Measurements from ENCODE around the gene CACNG7. TPM values are rescaled to one million over a fixed set of nuclear protein-coding genes. Genes with fewer than 3 reads are reported as not detected.
A peak's percentile ranks its signal among the peaks of the same experiment; 100 is the strongest.

CACNG7 gene
- total RNA-seq, 2 experiments from 2014 or later: not detected

DNA sequence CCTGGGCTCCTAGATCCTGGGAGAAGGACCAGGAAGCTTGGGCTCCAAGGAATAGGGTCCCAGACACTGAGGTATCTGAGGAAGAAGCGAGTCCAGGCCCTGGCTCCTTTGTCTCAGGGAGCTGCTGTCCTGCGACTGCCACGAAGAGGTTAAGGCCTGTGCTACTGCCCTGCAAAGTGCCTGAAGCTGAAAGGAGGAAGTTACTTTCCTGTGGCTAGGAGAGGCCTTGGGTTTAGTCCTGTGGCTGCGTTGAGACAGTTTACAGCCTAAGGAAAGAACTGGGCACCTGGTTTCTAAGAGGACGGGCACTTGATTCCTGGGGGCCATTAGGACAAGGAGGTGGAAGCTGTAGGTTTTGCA lies 38.6 kb upstream of the CACNG7 start:
- peak overlapping the region; percentile 77 for H3K4me3 Mint-ChIP-seq
- ATAC-seq (no peak), DNase-seq (peak; percentile 38)
- CTCF ChIA-PET: interaction anchor here (1.0 kb wide), 1 partner anchor 12 kb away, joined by 4 read pairs; the partner anchor contains the start of gene PRKCG
- peak overlapping the region; percentile 74 for H3K27ac Mint-ChIP-seq
- H3K36me3 Mint-ChIP-seq (ENCODE audit: low read depth): peaks cover 42% of the 10 kb centered on the region
- no peaks in the 10 kb centered on the region for H3K9me3 Mint-ChIP-seq (ENCODE audit: insufficient read depth)
- H3K27me3 Mint-ChIP-seq (ENCODE audit: low read depth): no peaks in the 10 kb centered on the region
- peaks cover 57% of the 10 kb centered on the region for H3K4me1 Mint-ChIP-seq (ENCODE audit: low read depth)
- POLR2A ChIA-PET: interaction anchor here (1.3 kb wide), 1 partner anchor 12 kb away, joined by 4 read pairs; the partner anchor contains the start of gene PRKCG

GRCh38 chr19:53871454-53871853 lies 37.6 kb upstream of the CACNG7 start:
- Mint-ChIP-seq H3K27ac (peak overlapping the region; percentile 74), H3K27me3 (ENCODE audit: low read depth) (no peaks in the 10 kb centered on the region), H3K36me3 (ENCODE audit: low read depth) (peaks cover 49% of the 10 kb centered on the region), H3K4me1 (ENCODE audit: low read depth) (peaks cover 57% of the 10 kb centered on the region), H3K9me3 (ENCODE audit: insufficient read depth) (no peaks in the 10 kb centered on the region), H3K4me3 (peak overlapping the region; percentile 77)
- CTCF ChIA-PET: interaction anchor here (0.8 kb wide), 1 partner anchor 10 kb away, joined by 4 read pairs; the partner anchor contains the start of gene PRKCG
- DNase-seq (no peak), ATAC-seq (no peak)
- POLR2A ChIA-PET: interaction anchor here (0.6 to 1.3 kb wide), 3 partner anchors 10 to 21 kb away, joined by 3 to 4 read pairs (median 3); partner anchors contain the start of gene PRKCG

DNA sequence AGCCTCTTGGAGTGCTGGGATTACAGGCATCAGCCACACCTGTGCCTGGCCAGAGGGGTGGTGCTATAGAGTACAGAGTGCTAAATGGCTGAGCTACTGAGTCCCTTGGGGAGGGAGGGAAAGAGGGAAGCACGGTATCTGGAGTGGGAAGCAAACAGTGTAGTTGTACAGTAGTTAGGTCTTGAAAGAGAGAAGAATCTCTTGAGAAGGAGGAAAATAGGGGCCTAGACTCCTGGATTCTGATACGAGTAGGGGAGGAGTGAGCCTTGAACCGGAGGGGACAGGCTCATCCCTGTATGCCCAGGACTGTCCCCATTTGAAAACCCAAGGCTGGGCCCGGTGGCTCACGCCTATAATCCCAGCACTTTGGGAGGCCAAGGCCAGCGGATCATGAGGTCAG lies 36.3 kb upstream of the CACNG7 start:
- peak overlapping the region; percentile 32 for H3K27ac Mint-ChIP-seq
- no peaks in the 10 kb centered on the region for H3K9me3 Mint-ChIP-seq (ENCODE audit: insufficient read depth)

DNA sequence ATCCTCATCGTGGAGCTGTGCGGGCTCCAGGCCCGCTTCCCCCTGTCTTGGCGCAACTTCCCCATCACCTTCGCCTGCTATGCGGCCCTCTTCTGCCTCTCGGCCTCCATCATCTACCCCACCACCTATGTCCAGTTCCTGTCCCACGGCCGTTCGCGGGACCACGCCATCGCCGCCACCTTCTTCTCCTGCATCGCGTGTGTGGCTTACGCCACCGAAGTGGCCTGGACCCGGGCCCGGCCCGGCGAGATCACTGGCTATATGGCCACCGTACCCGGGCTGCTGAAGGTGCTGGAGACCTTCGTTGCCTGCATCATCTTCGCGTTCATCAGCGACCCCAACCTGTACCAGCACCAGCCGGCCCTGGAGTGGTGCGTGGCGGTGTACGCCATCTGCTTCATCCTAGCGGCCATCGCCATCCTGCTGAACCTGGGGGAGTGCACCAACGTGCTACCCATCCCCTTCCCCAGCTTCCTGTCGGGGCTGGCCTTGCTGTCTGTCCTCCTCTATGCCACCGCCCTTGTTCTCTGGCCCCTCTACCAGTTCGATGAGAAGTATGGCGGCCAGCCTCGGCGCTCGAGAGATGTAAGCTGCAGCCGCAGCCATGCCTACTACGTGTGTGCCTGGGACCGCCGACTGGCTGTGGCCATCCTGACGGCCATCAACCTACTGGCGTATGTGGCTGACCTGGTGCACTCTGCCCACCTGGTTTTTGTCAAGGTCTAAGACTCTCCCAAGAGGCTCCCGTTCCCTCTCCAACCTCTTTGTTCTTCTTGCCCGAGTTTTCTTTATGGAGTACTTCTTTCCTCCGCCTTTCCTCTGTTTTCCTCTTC lies 35.1 kb upstream of the CACNG7 start:
- H3K27ac Mint-ChIP-seq: peak overlapping the region; percentile 84
- no peak for DNase-seq
- CTCF ChIA-PET: interaction anchor here (0.9 to 1.0 kb wide), 2 partner anchors 11 to 150 kb away, joined by 3 to 4 read pairs; no protein-coding TSS in a partner anchor
- peaks cover 66% of the 10 kb centered on the region for H3K4me1 Mint-ChIP-seq (ENCODE audit: low read depth)
- no peak for ATAC-seq
- H3K9me3 Mint-ChIP-seq (ENCODE audit: insufficient read depth): no peaks in the 10 kb centered on the region
- H3K4me3 Mint-ChIP-seq: peak overlapping the region; percentile 28
- POLR2A ChIA-PET: interaction anchor here (0.7 to 1.6 kb wide), 2 partner anchors 9 to 241 kb away, joined by 4 read pairs; partner anchors contain the start of gene TFPT
- peaks cover 55% of the 10 kb centered on the region for H3K36me3 Mint-ChIP-seq (ENCODE audit: low read depth)
- H3K27me3 Mint-ChIP-seq (ENCODE audit: low read depth): no peaks in the 10 kb centered on the region

More for the DNA sequence above, 36.3 kb upstream of the CACNG7 start:
- ATAC-seq (no peak), DNase-seq (no peak)
- ChIA-PET POLR2A (interaction anchor here (0.7 kb wide), 1 partner anchor 9 kb away, joined by 3 read pairs; the partner anchor contains the start of gene PRKCG), CTCF (no interaction called here)
- Mint-ChIP-seq H3K4me3 (no peak overlapping the region), H3K36me3 (ENCODE audit: low read depth) (peaks cover 58% of the 10 kb centered on the region), H3K4me1 (ENCODE audit: low read depth) (peaks cover 60% of the 10 kb centered on the region), H3K27me3 (ENCODE audit: low read depth) (no peaks in the 10 kb centered on the region)

DNA sequence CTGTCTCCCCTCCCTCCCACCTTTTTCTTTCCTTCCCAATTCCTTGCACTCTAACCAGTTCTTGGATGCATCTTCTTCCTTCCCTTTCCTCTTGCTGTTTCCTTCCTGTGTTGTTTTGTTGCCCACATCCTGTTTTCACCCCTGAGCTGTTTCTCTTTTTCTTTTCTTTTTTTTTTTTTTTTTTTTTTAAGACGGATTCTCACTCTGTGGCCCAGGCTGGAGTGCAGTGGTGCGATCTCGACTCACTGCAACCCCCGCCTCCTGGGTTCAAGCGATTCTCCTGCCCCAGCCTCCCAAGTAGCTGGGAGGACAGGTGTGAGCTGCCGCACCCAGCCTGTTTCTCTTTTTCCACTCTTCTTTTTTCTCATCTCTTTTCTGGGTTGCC lies 34.5 kb upstream of the CACNG7 start:
- DNase-seq: no peak
- Mint-ChIP-seq H3K27me3 (ENCODE audit: low read depth) (no peaks in the 10 kb centered on the region), H3K27ac (peak overlapping the region; percentile 84), H3K9me3 (ENCODE audit: insufficient read depth) (no peaks in the 10 kb centered on the region), H3K4me3 (peak overlapping the region; percentile 28), H3K4me1 (ENCODE audit: low read depth) (peaks cover 68% of the 10 kb centered on the region), H3K36me3 (ENCODE audit: low read depth) (peaks cover 54% of the 10 kb centered on the region)
- POLR2A ChIA-PET: interaction anchor here (0.7 to 1.6 kb wide), 3 partner anchors 9 to 240 kb away, joined by 4 read pairs; partner anchors contain the start of gene TFPT
- no peak for ATAC-seq
- CTCF ChIA-PET: interaction anchor here (0.6 to 1.0 kb wide), 2 partner anchors 10 to 354 kb away, joined by 3 read pairs; no protein-coding TSS in a partner anchor

- H3K4me1 Mint-ChIP-seq (ENCODE audit: low read depth): peaks cover 62% of the 10 kb centered on the region
- H3K4me3 Mint-ChIP-seq: no peak overlapping the region
- ChIA-PET CTCF (interaction anchor here (1.4 kb wide), 1 partner anchor 22 kb away, joined by 4 read pairs; no protein-coding TSS in a partner anchor), POLR2A (interaction anchor here (0.7 to 1.6 kb wide), 2 partner anchors 8 to 513 kb away, joined by 4 read pairs; no protein-coding TSS in a partner anchor)
- no peaks in the 10 kb centered on the region for H3K9me3 Mint-ChIP-seq (ENCODE audit: insufficient read depth)
- no peak overlapping the region for H3K27ac Mint-ChIP-seq
- no peak for DNase-seq
- H3K27me3 Mint-ChIP-seq (ENCODE audit: low read depth): no peaks in the 10 kb centered on the region
- H3K36me3 Mint-ChIP-seq (ENCODE audit: low read depth): peaks cover 48% of the 10 kb centered on the region
- ATAC-seq: no peak
Measured at GRCh38 chr19:53875602-53876325, 33.3 kb upstream of the CACNG7 start.

GRCh38 chr19:53876651-53877224 lies 32.3 kb upstream of the CACNG7 start:
- ATAC-seq (no peak), DNase-seq (no peak)
- CTCF ChIA-PET: interaction anchor here (1.4 kb wide), 1 partner anchor 23 kb away, joined by 4 read pairs; no protein-coding TSS in a partner anchor
- POLR2A ChIA-PET: interaction anchor here (0.6 to 2.7 kb wide), 4 partner anchors 8 to 314 kb away, joined by 3 to 13 read pairs (median 5); partner anchors contain the start of gene MYADM
- Mint-ChIP-seq H3K9me3 (ENCODE audit: insufficient read depth) (no peaks in the 10 kb centered on the region), H3K36me3 (ENCODE audit: low read depth) (peaks cover 41% of the 10 kb centered on the region), H3K4me3 (no peak overlapping the region), H3K27me3 (ENCODE audit: low read depth) (no peaks in the 10 kb centered on the region), H3K27ac (peak overlapping the region; percentile 12), H3K4me1 (ENCODE audit: low read depth) (peaks cover 53% of the 10 kb centered on the region)

GRCh38 chr19:53877361-53877766 lies 31.7 kb upstream of the CACNG7 start:
- no peak overlapping the region for H3K4me3 Mint-ChIP-seq
- CTCF ChIA-PET: interaction anchor here (1.4 kb wide), 1 partner anchor 24 kb away, joined by 4 read pairs; no protein-coding TSS in a partner anchor
- POLR2A ChIA-PET: interaction anchor here (0.6 to 2.7 kb wide), 3 partner anchors 9 to 22 kb away, joined by 4 to 13 read pairs (median 6); partner anchors contain the start of gene MYADM
- H3K27me3 Mint-ChIP-seq (ENCODE audit: low read depth): no peaks in the 10 kb centered on the region
- peak overlapping the region; percentile 12 for H3K27ac Mint-ChIP-seq
- peaks cover 53% of the 10 kb centered on the region for H3K4me1 Mint-ChIP-seq (ENCODE audit: low read depth)
- H3K36me3 Mint-ChIP-seq (ENCODE audit: low read depth): peaks cover 41% of the 10 kb centered on the region
- DNase-seq (peak; percentile 55), ATAC-seq (no peak)
- H3K9me3 Mint-ChIP-seq (ENCODE audit: insufficient read depth): no peaks in the 10 kb centered on the region

- Mint-ChIP-seq H3K27ac (no peak overlapping the region), H3K27me3 (ENCODE audit: low read depth) (peaks cover 9% of the 10 kb centered on the region), H3K4me1 (ENCODE audit: low read depth) (peaks cover 49% of the 10 kb centered on the region), H3K4me3 (no peak overlapping the region), H3K36me3 (ENCODE audit: low read depth) (peaks cover 31% of the 10 kb centered on the region), H3K9me3 (ENCODE audit: insufficient read depth) (no peaks in the 10 kb centered on the region)
- ChIA-PET POLR2A (interaction anchor here (2.7 kb wide), 1 partner anchor 10 kb away, joined by 13 read pairs; the partner anchor contains the start of gene MYADM), CTCF (interaction anchor here (0.9 kb wide), 1 partner anchor 27 kb away, joined by 3 read pairs; no protein-coding TSS in a partner anchor)
- ATAC-seq (peak; percentile 7), DNase-seq (no peak)
Measured at GRCh38 chr19:53878776-53879139, 30.3 kb upstream of the CACNG7 start.

DNA sequence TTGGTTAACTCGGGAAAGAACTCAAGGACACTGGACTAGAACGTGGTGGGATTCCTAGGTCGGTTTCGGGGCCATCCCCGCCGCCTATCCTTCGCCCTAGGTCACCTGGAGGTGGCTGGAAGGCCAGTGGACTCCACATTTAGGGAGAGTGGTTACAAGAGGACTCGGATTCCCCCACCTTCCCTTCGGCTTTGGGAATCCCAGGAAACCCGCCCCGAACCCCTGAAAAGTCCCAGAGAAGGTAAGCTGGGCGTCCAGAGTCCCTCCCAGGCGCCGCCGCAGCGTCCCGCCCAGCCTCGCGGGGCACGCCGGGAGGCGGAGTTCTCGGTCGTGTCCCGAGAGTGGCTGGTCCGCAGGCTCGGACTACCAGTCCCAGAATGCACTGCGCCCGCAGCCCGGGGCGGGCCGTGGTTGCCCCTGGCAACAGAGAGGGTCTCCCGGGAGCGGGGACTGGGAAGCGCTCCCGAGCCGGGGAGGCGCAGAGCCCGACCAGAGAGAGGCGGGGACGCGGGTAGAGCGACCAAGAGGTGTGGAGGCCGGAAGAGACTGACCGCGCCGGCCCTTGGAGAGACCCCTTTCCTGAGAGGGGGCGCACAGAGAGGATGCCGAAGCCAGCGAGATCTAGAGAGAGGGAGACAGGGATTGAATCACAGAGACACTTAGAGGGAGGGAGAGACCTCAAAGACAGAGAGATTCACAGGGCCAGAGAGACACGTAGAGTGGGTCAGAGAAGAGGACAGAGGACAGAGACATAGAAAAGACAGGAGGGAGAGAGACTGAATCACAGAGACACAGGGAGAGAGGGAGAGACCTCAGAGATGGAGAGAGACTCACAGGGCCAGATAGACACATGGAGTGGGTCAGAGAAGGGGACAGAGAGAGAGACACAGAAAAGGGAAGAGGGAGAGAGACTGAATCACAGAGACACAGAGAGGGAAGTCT lies 29.7 kb upstream of the CACNG7 start:
- Mint-ChIP-seq H3K27me3 (ENCODE audit: low read depth) (peaks cover 14% of the 10 kb centered on the region), H3K27ac (no peak overlapping the region), H3K9me3 (ENCODE audit: insufficient read depth) (no peaks in the 10 kb centered on the region), H3K36me3 (ENCODE audit: low read depth) (peaks cover 24% of the 10 kb centered on the region), H3K4me3 (no peak overlapping the region), H3K4me1 (ENCODE audit: low read depth) (peaks cover 44% of the 10 kb centered on the region)
- DNase-seq (peak; percentile 90), ATAC-seq (peak; percentile 79)
- ChIA-PET CTCF (interaction anchor here (0.9 kb wide), 1 partner anchor 27 kb away, joined by 3 read pairs; no protein-coding TSS in a partner anchor), POLR2A (interaction anchor here (2.7 kb wide), 1 partner anchor 11 kb away, joined by 13 read pairs; the partner anchor contains the start of gene MYADM)

Measured in activated CD8-positive, alpha-beta T cell treated with anti-CD3 and anti-CD28 coated beads, Interleukin-2, amount 10 ng/mL, durations not matched to agents 7 days and 5 days (primary cell).